Ureter (tissue), 1 donor: ENCODE data around the gene CNPY4. TPM values are rescaled to one million over a fixed set of nuclear protein-coding genes. Genes with fewer than 3 reads are reported as not detected.
"Not testable (repeated sequence)": the region's sequence is repeated elsewhere in the genome, so short reads cannot be mapped to it uniquely, and the experiment has no call there.

ENCODE experiments used
- DNase-seq: peaks from one replicate; pipeline ENCODE4 v3.0.0-alpha.2; 2020; ENCODE audit warnings: low spot score
- total RNA-seq: library from RNA; stranded (reverse); gene quantifications from one replicate; pipeline ENCODE4 v1.2.4, GENCODE V29; 2023
- donor health status: DM: yes; HTN: yes; CAD: no.

Gene CNPY4
- total RNA-seq, 1 donor from 2014 or later = 8.7 TPM

DNA sequence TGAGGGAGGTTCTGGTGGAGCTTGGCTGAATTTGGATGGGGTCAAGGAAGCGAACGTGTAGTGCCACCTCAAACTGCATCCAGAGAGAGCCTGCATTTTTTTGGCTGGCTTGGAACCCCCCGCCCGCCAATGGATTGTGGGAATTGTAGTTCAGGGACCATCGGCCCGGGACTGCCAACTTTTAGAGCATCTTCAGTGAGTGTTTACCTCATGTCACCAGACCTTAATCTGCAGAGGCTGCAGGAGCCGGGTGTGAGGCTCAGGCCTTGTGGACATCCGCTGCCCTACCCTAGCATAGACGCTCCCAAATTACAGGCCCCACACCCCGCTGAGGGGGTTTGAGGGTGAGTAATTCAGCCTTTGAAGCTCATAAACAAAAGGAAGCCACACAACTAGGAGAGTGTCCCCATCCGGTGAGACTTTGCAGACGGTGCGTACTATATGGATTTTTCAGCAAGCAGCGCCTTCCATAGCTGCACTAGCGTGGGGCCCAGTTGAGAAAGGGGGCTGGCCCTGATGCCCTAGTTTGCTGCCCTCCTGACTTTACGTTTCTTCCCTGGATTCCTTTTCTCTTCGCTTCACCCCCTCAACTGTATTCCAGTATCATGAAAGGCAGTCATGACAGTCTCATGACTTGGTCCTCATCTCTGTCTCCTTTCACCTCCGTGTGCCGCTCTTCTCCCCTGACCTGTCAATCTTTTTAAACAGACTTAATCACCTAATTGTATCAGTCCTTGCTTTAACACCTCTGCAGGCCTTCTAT is 717 bp downstream of the CNPY4 start:
- peak; percentile 71 for DNase-seq

DNA sequence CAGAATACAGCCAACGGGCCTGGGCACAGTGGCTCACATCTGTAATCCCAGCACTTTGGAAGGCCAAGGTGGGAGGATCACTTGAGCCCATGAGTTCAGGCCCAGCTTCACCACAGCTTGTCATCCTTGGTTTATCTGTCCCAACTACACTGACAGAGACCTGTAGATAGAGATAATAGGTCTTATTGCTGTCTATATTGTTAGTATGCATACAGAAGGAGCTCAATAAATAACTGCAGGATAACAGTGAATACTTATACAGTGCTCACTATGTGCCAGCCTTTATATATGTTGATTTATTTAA is 1.3 kb downstream of the CNPY4 start:
- DNase-seq = no peak

GRCh38 chr7:100122067-100122466 is 2.6 kb downstream of the CNPY4 start:
- no peak for DNase-seq

GRCh38 chr7:100122568-100122967 is 3.1 kb downstream of the CNPY4 start:
- no peak for DNase-seq

- no peak for DNase-seq
These were observed 5.1 kb downstream of the CNPY4 start for GRCh38 chr7:100124301-100125230.

DNA sequence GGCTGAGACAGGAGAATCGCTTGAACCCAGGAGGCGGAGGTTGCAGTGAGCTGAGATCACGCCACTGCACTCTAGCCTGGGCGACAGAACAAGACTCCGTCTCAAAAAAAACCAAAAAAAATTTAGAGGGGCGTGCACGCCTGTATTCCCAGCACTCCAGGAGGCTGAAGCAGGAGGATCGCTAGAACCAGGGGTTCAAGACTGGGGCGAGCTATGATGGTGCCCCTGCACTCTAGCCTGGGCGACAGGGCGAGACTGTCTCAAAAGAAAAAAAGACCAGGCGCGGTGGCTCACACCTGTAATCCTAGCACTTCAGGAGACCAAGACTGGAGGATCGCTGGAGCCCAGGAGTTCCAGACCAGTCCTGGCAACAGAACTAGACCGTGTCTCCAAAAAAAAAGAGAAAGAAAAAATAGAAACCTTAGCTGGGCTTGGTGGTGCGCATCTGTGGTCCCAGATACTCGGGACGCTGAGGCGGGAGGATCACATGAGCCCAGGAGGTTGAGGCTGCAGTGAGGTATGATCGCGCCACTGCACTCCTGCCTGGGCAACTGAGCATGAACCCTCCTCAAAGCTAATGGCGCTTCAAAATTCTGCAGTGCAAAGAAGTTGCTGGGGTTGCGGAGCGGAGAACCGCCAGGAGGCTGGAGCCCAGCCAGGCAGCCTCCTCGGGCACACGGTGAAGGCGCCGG is 7.0 kb downstream of the CNPY4 start:
- DNase-seq = no peak

DNA sequence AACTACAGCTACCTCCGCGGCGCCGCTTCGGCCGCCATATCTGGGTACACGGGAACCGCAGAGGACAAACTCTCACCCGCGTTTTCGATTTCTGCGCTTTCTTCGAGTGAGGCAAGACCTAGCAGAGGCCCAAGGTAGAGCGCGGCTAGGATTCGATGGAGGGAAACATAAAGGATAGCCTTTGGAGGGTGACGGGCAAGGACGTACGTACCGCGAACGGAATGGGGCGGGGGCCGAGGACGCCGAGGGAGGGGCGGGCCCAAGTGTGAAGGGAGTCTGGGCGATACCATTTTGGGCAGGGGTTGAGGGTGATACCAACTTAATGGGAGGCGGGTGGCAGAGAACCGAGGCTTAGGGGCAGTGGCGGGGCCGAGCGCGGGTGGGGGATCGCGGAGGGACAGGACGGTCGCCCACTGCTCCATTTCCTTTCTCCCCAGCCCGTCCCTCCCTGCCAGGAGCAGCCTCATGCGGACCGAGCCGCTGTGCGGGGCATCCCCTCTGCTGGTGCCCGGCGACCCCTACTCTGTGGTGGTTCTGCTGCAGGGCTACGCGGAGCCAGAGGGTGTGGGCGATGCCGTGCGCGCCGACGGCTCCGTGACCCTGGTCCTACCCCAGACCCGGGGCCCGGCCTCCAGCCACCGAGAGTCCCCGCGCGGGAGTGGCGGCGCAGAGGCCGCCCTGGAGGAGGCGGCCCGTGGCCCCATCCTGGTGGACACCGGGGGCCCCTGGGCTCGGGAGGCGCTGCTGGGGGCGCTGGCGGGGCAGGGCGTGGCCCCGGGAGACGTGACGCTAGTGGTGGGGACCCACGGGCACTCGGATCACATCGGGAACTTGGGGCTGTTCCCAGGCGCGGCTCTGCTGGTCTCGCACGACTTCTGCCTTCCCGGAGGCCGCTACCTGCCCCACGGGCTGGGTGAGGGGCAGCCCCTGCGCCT is 7.8 kb downstream of the CNPY4 start, which contains the start of gene MBLAC1:
MBLAC1 (plus strand) TSS at position 37 of the 935 bp plus-strand sequence; CDS start at position 466, 429 bp downstream.
- DNase-seq = peak; percentile 93

DNA sequence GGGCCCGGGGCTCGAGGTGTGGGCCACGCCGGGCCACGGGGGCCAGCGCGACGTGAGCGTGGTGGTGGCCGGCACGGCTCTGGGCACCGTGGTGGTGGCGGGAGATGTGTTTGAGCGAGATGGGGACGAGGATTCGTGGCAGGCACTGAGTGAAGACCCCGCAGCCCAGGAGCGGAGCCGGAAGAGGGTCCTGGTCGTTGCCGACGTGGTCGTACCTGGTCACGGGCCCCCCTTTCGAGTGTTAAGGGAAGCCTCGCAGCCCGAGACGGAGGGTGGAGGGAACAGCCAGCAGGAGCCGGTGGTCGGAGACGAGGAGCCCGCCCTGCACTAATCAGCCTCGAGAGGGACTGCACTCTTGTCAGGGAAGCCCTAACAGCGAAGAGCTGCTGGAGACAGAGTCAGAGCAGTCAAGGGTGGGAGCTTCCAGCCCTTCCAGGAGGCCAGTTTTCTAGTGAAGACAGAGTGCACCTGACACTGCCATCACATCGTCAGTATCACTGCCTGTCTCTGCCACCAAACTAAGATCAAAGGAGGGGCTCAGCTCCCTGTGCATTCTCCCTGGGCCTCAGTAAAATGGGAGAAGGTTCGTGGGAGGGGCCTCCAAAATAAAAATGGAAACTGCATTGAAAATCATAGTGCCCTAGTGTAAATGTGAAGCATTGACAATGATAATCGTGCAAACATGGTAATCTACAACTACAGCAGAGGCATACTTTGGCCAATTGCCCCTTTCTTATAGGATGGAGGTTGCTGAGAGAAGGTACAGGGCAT is 8.6 kb downstream of the CNPY4 start:
- no peak for DNase-seq

DNA sequence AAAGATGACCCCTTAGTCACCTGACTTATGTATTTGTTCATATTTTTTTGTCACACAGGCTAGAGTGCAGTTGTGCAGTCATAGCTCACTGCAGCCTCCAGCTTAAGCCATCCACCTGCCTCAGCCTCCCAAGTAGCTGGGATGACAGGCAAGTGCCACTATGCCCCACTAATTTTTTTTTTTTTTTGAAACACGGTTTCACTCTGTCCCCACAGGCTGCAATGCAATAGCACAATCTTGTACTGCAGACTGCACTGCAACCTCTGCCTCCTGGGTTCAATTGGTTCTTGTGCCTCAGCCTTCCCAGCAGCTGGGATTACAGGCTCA is 9.2 kb downstream of the CNPY4 start:
- no peak for DNase-seq

DNA sequence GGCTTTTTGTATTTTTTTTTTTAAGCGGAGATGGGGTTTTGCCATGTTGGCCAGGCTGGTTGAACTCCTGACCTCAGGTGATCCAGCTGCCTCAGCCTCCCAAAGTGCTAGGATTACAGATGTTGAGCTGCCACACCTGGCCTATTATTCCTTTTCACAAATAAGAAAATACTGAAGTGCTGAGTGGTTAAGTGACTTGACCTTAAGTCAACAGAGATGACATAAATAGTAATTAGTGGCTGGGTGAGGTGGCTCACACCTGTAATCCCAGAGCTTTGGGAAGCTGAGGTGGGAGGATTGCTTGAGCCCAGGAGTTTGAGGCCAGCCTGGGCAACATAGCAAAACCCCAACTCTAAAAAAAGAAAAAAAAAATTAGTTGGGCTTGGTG is 10.8 kb downstream of the CNPY4 start:
- not testable (repeated sequence) for DNase-seq

- DNase-seq = peak; percentile 81
These were observed 11.4 kb downstream of the CNPY4 start for GRCh38 chr7:100130608-100131453.

DNA sequence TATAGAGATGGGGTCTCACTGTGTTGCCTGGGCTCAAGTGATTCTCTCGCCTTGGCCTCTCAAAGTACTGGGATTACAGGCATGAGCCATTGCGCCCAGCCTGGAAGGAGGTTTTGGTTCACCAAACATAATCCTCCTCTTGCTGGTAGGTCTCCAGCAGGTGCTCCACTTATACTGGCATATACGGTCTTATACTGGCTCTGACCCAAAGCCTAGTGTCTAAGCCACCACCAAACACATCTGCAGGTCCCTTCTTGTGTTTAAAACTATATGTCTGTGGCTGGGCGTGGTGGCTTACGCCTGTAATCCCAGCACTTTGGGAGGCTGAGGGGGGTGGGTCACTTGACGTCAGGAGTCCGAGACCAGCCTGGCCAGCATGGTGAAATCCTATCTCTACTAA is 12.7 kb downstream of the CNPY4 start:
- no peak for DNase-seq

DNA sequence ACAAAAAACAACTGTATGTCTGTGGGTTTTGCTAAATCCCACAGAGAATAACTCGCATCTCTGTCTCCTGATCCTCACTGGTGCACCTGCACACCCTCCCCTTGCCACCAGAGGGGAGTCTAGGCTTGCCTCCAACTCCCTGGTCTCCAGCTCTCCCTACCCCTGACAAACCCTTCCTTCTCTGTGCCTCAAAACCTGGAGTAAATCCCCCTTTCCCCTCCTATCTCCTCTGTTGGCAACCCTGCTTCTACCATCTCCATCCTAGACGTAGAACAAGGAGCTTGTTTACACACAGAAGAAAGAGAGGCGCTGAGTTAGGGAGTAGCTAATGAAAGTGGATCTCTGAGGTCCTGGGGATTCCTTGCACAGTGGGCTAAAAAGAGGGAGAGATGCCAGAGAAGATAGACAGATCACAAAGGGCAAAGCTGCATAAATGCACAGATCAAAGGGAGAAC is 13.3 kb downstream of the CNPY4 start:
- DNase-seq = peak; percentile 68

GRCh38 chr7:100137851-100138760 is 18.7 kb downstream of the CNPY4 start:
- DNase-seq = no peak

- no peak for DNase-seq
These were observed 22.1 kb downstream of the CNPY4 start for GRCh38 chr7:100141555-100141949.

GRCh38 chr7:100142461-100142860 is 23.0 kb downstream of the CNPY4 start:
- no peak for DNase-seq

DNA sequence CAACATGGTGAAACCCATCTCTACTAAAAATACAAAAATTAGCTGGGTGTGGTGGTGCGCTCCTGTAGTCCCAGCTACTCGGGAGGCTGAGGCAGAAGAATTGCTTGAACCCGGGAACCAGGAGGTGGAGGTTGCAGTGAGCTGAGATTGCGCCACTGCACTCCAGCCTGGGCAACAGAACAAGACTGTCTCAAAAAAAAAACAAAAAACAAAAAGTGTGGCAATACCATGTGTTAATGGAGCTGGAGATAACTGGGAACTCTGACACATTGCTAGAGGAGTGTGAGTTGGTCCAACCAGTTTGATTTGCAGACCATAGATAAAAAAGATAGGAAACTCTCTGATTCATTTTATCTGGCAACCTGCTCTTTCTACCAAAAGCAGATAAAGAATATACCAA is 26.9 kb downstream of the CNPY4 start:
- not testable (repeated sequence) for DNase-seq

DNA sequence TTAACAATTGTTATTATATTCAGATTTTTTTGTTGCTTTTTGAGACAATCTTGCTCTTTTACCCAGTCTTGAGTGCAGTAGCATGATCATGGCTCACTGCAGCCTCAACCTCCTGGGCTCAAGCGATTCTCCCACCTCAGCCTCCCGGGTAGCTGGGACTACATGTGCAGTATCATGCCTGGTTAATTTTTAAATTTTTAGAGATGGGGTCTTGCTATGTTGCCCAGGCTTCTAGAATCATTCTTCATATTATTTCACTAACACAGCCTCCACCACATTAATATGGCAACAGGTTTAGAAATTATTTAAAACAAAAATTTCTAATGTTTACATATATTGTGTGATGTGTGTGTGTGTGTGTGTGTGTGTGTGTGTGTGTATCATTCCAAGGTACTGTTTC is 27.8 kb downstream of the CNPY4 start:
- DNase-seq = no peak

DNA sequence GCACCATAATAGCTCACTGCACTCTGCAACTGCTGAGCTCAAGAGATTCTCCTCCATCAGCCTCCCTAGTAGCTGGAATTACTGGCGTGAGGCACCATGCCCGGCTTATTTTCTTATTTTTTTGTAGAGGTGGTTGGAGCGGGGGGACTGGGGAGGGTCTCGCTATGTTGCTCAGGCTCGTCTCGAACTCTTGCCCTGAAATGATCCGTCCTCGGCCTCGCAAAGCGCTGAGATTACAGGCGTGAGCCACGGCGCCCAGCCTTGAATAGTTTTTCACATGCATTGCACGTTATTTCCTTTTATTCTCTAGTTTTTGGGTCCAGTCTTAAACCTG is 28.8 kb downstream of the CNPY4 start:
- no peak for DNase-seq
